NOMO-1 (cell line): ENCODE data around the gene MCM8.

ENCODE experiments used
- DNase-seq, 2 experiments: peaks; one replicate each; lab custom pipeline; 2025; ENCODE audit not compliant: unreplicated experiment in 2 of 2; lab: John Stamatoyannopoulos, UW

MCM8 gene

GRCh38 chr20:6040540-6040939 lies 90.1 kb downstream of the MCM8 start:
- DNase-seq = no peak

GRCh38 chr20:6040958-6041807 lies 90.7 kb downstream of the MCM8 start:
- DNase-seq = no peak

GRCh38 chr20:6041808-6042265 lies 91.4 kb downstream of the MCM8 start:
- DNase-seq = no peak

GRCh38 chr20:6044115-6044514 lies 93.7 kb downstream of the MCM8 start:
- no peak for DNase-seq

GRCh38 chr20:6045566-6045965 lies 95.1 kb downstream of the MCM8 start:
- DNase-seq = no peak

GRCh38 chr20:6046432-6046831 lies 96.0 kb downstream of the MCM8 start:
- no peak for DNase-seq

GRCh38 chr20:6048391-6048790 lies 97.9 kb downstream of the MCM8 start:
- no peak for DNase-seq
